NCI-H748 treated with DMSO at 0.1 percent for 48 hours (cell line): ENCODE results near the gene IRAK4.
A peak's percentile ranks its signal among the peaks of the same experiment; 100 is the strongest.

ENCODE experiments used
- DNase-seq: peaks from one replicate; lab custom pipeline; 2025; lab: John Stamatoyannopoulos, UW

IRAK4 gene

GRCh38 chr12:43766291-43766690, 7.5 kb downstream of the IRAK4 start:
- DNase-seq: no peak

GRCh38 chr12:43776498-43776897, 17.7 kb downstream of the IRAK4 start:
- DNase-seq: peak; percentile 8

- no peak for DNase-seq
These were observed 28.3 kb downstream of the IRAK4 start for GRCh38 chr12:43786899-43787693.

- no peak for DNase-seq
These were observed 31.2 kb downstream of the IRAK4 start for GRCh38 chr12:43789941-43790340.

- no peak for DNase-seq
These were observed 37.0 kb downstream of the IRAK4 start for GRCh38 chr12:43795716-43796280.

- no peak for DNase-seq
These were observed 38.9 kb downstream of the IRAK4 start for GRCh38 chr12:43797561-43798217.

GRCh38 chr12:43805149-43805859, 46.6 kb downstream of the IRAK4 start:
- no peak for DNase-seq

- DNase-seq: peak; percentile 63
These were observed 47.3 kb downstream of the IRAK4 start, which contains the start of gene TWF1 for GRCh38 chr12:43805860-43806736. TWF1 (minus strand) TSS chr12:43806317; CDS start chr12:43806245, 72 bp downstream.

GRCh38 chr12:43806737-43807072, 48.0 kb downstream of the IRAK4 start:
- no peak for DNase-seq

GRCh38 chr12:43807386-43807785, 48.6 kb downstream of the IRAK4 start:
- no peak for DNase-seq

GRCh38 chr12:43812057-43812456, 53.3 kb downstream of the IRAK4 start:
- no peak for DNase-seq

GRCh38 chr12:43812926-43813325, 54.2 kb downstream of the IRAK4 start:
- no peak for DNase-seq

GRCh38 chr12:43815416-43815815, 56.7 kb downstream of the IRAK4 start:
- no peak for DNase-seq

- DNase-seq: no peak
These were observed 57.4 kb downstream of the IRAK4 start for GRCh38 chr12:43816168-43816567.

GRCh38 chr12:43824207-43824775, 65.5 kb downstream of the IRAK4 start:
- DNase-seq: no peak

- DNase-seq: no peak
These were observed 67.9 kb downstream of the IRAK4 start for GRCh38 chr12:43826681-43827080.

GRCh38 chr12:43827093-43827492, 68.3 kb downstream of the IRAK4 start:
- DNase-seq: no peak

GRCh38 chr12:43832463-43833168, 73.9 kb downstream of the IRAK4 start:
- no peak for DNase-seq

- no peak for DNase-seq
These were observed 76.5 kb downstream of the IRAK4 start for GRCh38 chr12:43835264-43835655.

- no peak for DNase-seq
These were observed 77.1 kb downstream of the IRAK4 start, which contains the start of gene TMEM117 for GRCh38 chr12:43835656-43836474. TMEM117 (plus strand) TSS chr12:43836081.
